Lower lobe of right lung (tissue), 2 donors: Measurements from ENCODE around the gene MAGI2. TPM values are rescaled to one million over a fixed set of nuclear protein-coding genes. Genes with fewer than 3 reads are reported as not detected.
"Not testable (repeated sequence)": the region's sequence is repeated elsewhere in the genome, so short reads cannot be mapped to it uniquely, and the experiment has no call there.

Source experiments
- ATAC-seq, 2 donors: fragments of 200-7000 bp; cut with Tn5 transposase; one replicate each; pipeline ENCODE4 v1.9.1; 2020 to 2022; ENCODE audit warnings: mild to moderate bottlenecking in 2 of 2, moderate library complexity in 2 of 2
- DNase-seq: peaks from one replicate; pipeline ENCODE4 v3.0.0-alpha.2; 2020
- H3K27ac ChIP-seq: fragments of 200-600 bp; one replicate; pipeline ENCODE4 v1.8.0; 2022
- H3K27me3 ChIP-seq: fragments of 200-600 bp; one replicate; pipeline ENCODE4 v1.8.0; 2022; ENCODE audit warnings: low read depth
- H3K36me3 ChIP-seq: fragments of 200-600 bp; one replicate; pipeline ENCODE4 v1.8.0; 2022; ENCODE audit warnings: mild to moderate bottlenecking
- H3K4me1 ChIP-seq: fragments of 200-600 bp; one replicate; pipeline ENCODE4 v1.8.0; 2022
- H3K4me3 ChIP-seq: fragments of 200-600 bp; one replicate; pipeline ENCODE4 v1.8.0; 2022; ENCODE audit warnings: mild to moderate bottlenecking
- H3K9me3 ChIP-seq: fragments of 200-600 bp; one replicate; pipeline ENCODE4 v1.8.0; 2022
- CTCF ChIP-seq: fragments of 200-600 bp; IDR thresholded peaks from one replicate; pipeline ENCODE4 v1.8.0; 2022; ENCODE audit warnings: antibody characterized with exemption, mild to moderate bottlenecking
- intact Hi-C: fragments of 100-400 bp; cut with DNase I; formaldehyde crosslinking; loops from one replicate; pipeline ENCODE4 v1.11.0; 2022
- total RNA-seq: library from RNA; stranded (reverse); fragmentation: NEBNext Ultra II Directional; extraction: Animal tissue kit (Norgen Biotek cat#: 25700); gene quantifications from one replicate; pipeline ENCODE4 v1.2.1, GENCODE V29; 2021
- donor health status: DM: no; HTN: yes; CAD: no; lungs with severe emphysema.

MAGI2 gene
- total RNA-seq, 1 donor from 2014 or later = 15.3 TPM

GRCh38 chr7:79091011-79091410 is 362.5 kb downstream of the MAGI2 start:
- TF ChIP-seq CTCF = no peak
- Histone ChIP-seq H3K36me3 (no peaks in the 10 kb centered on the region), H3K27me3 (no peaks in the 10 kb centered on the region), H3K9me3 (peaks cover 9% of the 10 kb centered on the region), H3K4me1 (no peaks in the 10 kb centered on the region), H3K4me3 (no peak overlapping the region), H3K27ac (no peak overlapping the region)
- ATAC-seq (no peak), DNase-seq (no peak)
- intact Hi-C loops = no loop called here

GRCh38 chr7:79090543-79090942 is 362.9 kb downstream of the MAGI2 start:
- Histone ChIP-seq H3K4me3 (no peak overlapping the region), H3K4me1 (no peaks in the 10 kb centered on the region), H3K9me3 (peaks cover 12% of the 10 kb centered on the region), H3K36me3 (no peaks in the 10 kb centered on the region), H3K27ac (no peak overlapping the region), H3K27me3 (no peaks in the 10 kb centered on the region)
- no peak for ATAC-seq
- intact Hi-C loops = no loop called here
- DNase-seq = no peak
- TF ChIP-seq CTCF = no peak

- no peak for DNase-seq
- Histone ChIP-seq H3K4me3 (no peak overlapping the region), H3K4me1 (no peaks in the 10 kb centered on the region), H3K9me3 (peaks cover 12% of the 10 kb centered on the region), H3K27me3 (no peaks in the 10 kb centered on the region), H3K36me3 (no peaks in the 10 kb centered on the region), H3K27ac (no peak overlapping the region)
- intact Hi-C loops = no loop called here
- no peak for ATAC-seq
- TF ChIP-seq CTCF = no peak
Measured at GRCh38 chr7:79084423-79084822, 369.0 kb downstream of the MAGI2 start.

GRCh38 chr7:79079919-79080554 is 373.4 kb downstream of the MAGI2 start:
- no peak for DNase-seq
- H3K9me3 ChIP-seq = no peaks in the 10 kb centered on the region
- H3K36me3 ChIP-seq = no peaks in the 10 kb centered on the region
- intact Hi-C loops = no loop called here
- no peak for ATAC-seq
- H3K27ac ChIP-seq = no peak overlapping the region
- TF ChIP-seq CTCF = no peak
- H3K27me3 ChIP-seq = no peaks in the 10 kb centered on the region
- H3K4me1 ChIP-seq = no peaks in the 10 kb centered on the region
- H3K4me3 ChIP-seq = no peak overlapping the region

- Histone ChIP-seq H3K27ac (no peak overlapping the region), H3K4me1 (no peaks in the 10 kb centered on the region), H3K4me3 (no peak overlapping the region), H3K36me3 (no peaks in the 10 kb centered on the region), H3K9me3 (no peaks in the 10 kb centered on the region), H3K27me3 (no peaks in the 10 kb centered on the region)
- ATAC-seq (no peak), DNase-seq (no peak)
- intact Hi-C loops = no loop called here
- TF ChIP-seq CTCF = no peak
Measured at GRCh38 chr7:79078273-79078672, 375.2 kb downstream of the MAGI2 start.

GRCh38 chr7:79071187-79071586 is 382.3 kb downstream of the MAGI2 start:
- ATAC-seq, H3K27me3 ChIP-seq, H3K4me1 ChIP-seq, H3K4me3 ChIP-seq, H3K9me3 ChIP-seq, H3K27ac ChIP-seq, H3K36me3 ChIP-seq, intact Hi-C loops, DNase-seq: not testable (repeated sequence)
